HepG2 (cell line): ENCODE results near the gene SYCP2. TPM values are rescaled to one million over a fixed set of nuclear protein-coding genes. Genes with fewer than 3 reads are reported as not detected.

Experiments
- ATAC-seq: fragments of 200-7000 bp; cut with Tn5 transposase; 3 replicates; pipeline ENCODE4 v1.9.1; 2020; ENCODE audit warnings: mild to moderate bottlenecking, moderate library complexity
- BruUV-seq: library from RNA; stranded (reverse); fragments of 400-500 nt; replicated peaks from 2 replicates; lab custom pipeline; 2021; lab: Mats Ljungman, UMichigan
- CTCF ChIA-PET: fragments of 300-600 bp; formaldehyde crosslinking; extraction: SDS; loops from one replicate; lab custom pipeline; 2021; ENCODE audit warnings: low total read pairs, inconsistent platforms, low intra/inter-chr PET ratio; lab: Yijun Ruan, JAX
- POLR2A ChIA-PET: fragments of 350-600 bp; sonication (Branson Sonifier 250); formaldehyde crosslinking; loops from one replicate; lab custom pipeline; 2020; ENCODE audit warnings: antibody characterized with exemption, inconsistent platforms; lab: Yijun Ruan, JAX
- DNase-seq: peaks from one replicate; pipeline ENCODE4 v3.0.0-alpha.2; 2015; ENCODE audit warnings: low spot score
- FAIRE-seq: peaks from 3 replicates; lab custom pipeline; 2011; peaks lifted over from hg19 to GRCh38; lab: Jason Lieb, UNC
- H2AFZ ChIP-seq: one replicate; pipeline ENCODE4 v1.6.1; 2011; ENCODE audit warnings: low read length, inconsistent platforms
- H3K27ac ChIP-seq: fragments of 300-600 bp; 3 replicates; pipeline ENCODE4 v1.8.0; 2011; ENCODE audit warnings: mixed run types, mild to moderate bottlenecking, mixed read lengths, low read length, inconsistent platforms; ENCODE audit not compliant: insufficient read depth; ENCODE audit errors: extremely low read length
- H3K27me3 ChIP-seq, 2 experiments: fragments of 200-600 bp in 1 of 2; 2 replicates in 1 of 2; 3 replicates in 1 of 2; pipeline versions ENCODE4 v1.6.0 to v1.8.0; 2011; ENCODE audit warnings: low read length in 2 of 2, mild to moderate bottlenecking in 2 of 2, moderate library complexity in 2 of 2, inconsistent platforms in 1 of 2; ENCODE audit not compliant: insufficient read depth in 2 of 2, control insufficient read depth in 1 of 2
- H3K36me3 ChIP-seq, 2 experiments: fragments of 200-600 bp in 1 of 2; replicated peaks in 1 of 2; 2 replicates in 1 of 2; 3 replicates in 1 of 2; pipeline versions ENCODE4 v1.5.1 to v1.8.0; 2011; ENCODE audit warnings: low read length in 2 of 2, inconsistent platforms in 1 of 2; ENCODE audit not compliant: insufficient read depth in 2 of 2, control insufficient read depth in 1 of 2
- H3K4me1 ChIP-seq: 2 replicates; pipeline ENCODE4 v1.5.1; 2012; ENCODE audit warnings: low read length, inconsistent platforms; ENCODE audit not compliant: insufficient read depth
- H3K4me2 ChIP-seq: 2 replicates; pipeline ENCODE4 v1.6.0; 2011; ENCODE audit warnings: low read depth, low read length, inconsistent platforms
- H3K4me3 ChIP-seq, 3 experiments: fragments of 200-600 bp in 1 of 3; sonication (generic), shearing (Covaris generic) in 1 of 3; replicated peaks in 1 of 3; 2 replicates each; pipeline ENCODE4 v1.5.1; 2011 to 2016; ENCODE audit warnings: low read length in 3 of 3, inconsistent platforms in 2 of 3, low read depth in 2 of 3, mild to moderate bottlenecking in 2 of 3, control low read depth in 1 of 3, mixed read lengths in 1 of 3; ENCODE audit not compliant: insufficient read depth in 1 of 3
- H3K79me2 ChIP-seq: one replicate; pipeline ENCODE4 v1.6.1; 2011; ENCODE audit warnings: low read length, inconsistent platforms; ENCODE audit not compliant: insufficient read depth
- H3K9ac ChIP-seq: 2 replicates; pipeline ENCODE4 v1.6.0; 2011; ENCODE audit warnings: mild to moderate bottlenecking, low read depth, low read length, inconsistent platforms; ENCODE audit not compliant: insufficient read depth
- H3K9me3 ChIP-seq: 2 replicates; pipeline ENCODE4 v1.5.1; 2012; ENCODE audit warnings: mild to moderate bottlenecking, low read length
- H4K20me1 ChIP-seq: 2 replicates; pipeline ENCODE4 v1.6.0; 2011; ENCODE audit warnings: inconsistent platforms, mild to moderate bottlenecking, low read length, moderate library complexity; ENCODE audit not compliant: insufficient read depth
- ELF4 ChIP-seq: sonication (generic); formaldehyde crosslinking; IDR thresholded peaks from 2 replicates; pipeline ENCODE4 v1.5.0; 2020; ENCODE audit warnings: missing genetic modification reagents, mild to moderate bottlenecking, moderate library complexity, borderline replicate concordance
- GTF2F1 ChIP-seq: fragments of 150-350 bp; IDR thresholded peaks from 2 replicates; pipeline ENCODE4 v1.6.1; 2014; ENCODE audit warnings: low read length
- JUND ChIP-seq: sonication (generic); formaldehyde crosslinking; IDR thresholded peaks from 2 replicates; pipeline ENCODE4 v1.8.0; 2022; ENCODE audit warnings: mild to moderate bottlenecking, missing genetic modification reagents
- MAFF ChIP-seq: IDR thresholded peaks from 2 replicates; pipeline ENCODE4 v1.6.1; 2011; ENCODE audit warnings: low read depth, low read length, improper control_type of control experiment
- MAFK ChIP-seq, 2 experiments: IDR thresholded peaks in 1 of 2; conservative IDR thresholded peaks in 1 of 2; 2 replicates each; pipeline ENCODE4 v1.6.1; 2011; ENCODE audit warnings: improper control_type of control experiment in 2 of 2, low read length in 2 of 2
- SOX13 ChIP-seq, 3 experiments: fragments of 450-650 bp in 1 of 3; sonication (generic) in 1 of 3; formaldehyde crosslinking in 1 of 3; IDR thresholded peaks in 2 of 3; conservative IDR thresholded peaks in 1 of 3; 2 replicates each; pipeline versions ENCODE4 v1.5.0 to v1.6.1; 2016 to 2020; ENCODE audit warnings: antibody characterized with exemption in 1 of 3, mild to moderate bottlenecking in 1 of 3, missing compliant biosample characterization in 1 of 3, missing genetic modification reagents in 1 of 3, moderate library complexity in 1 of 3
- THYN1 ChIP-seq: sonication (generic); formaldehyde crosslinking; IDR thresholded peaks from 2 replicates; pipeline ENCODE4 v1.8.1; 2023; ENCODE audit warnings: low read depth, mild to moderate bottlenecking, moderate library complexity, missing genetic modification reagents, borderline replicate concordance
- ZNF282 ChIP-seq: fragments of 450-650 bp; IDR thresholded peaks from 2 replicates; pipeline ENCODE4 v1.6.1; 2018; ENCODE audit not compliant: partially characterized antibody
- ZNF354B ChIP-seq: sonication (generic); formaldehyde crosslinking; IDR thresholded peaks from 2 replicates; pipeline ENCODE4 v1.8.0; 2022; ENCODE audit warnings: mild to moderate bottlenecking, missing genetic modification reagents
- ZNF501 ChIP-seq: sonication (generic); formaldehyde crosslinking; IDR thresholded peaks from 2 replicates; pipeline ENCODE4 v1.5.1; 2020; ENCODE audit warnings: mild to moderate bottlenecking, moderate library complexity, missing genetic modification reagents
- ZNF562 ChIP-seq: sonication (generic); formaldehyde crosslinking; IDR thresholded peaks from 2 replicates; pipeline ENCODE4 v1.8.0; 2022; ENCODE audit warnings: missing genetic modification reagents, borderline replicate concordance
- WGBS: methylation state at CpG from one replicate; pipeline ENCODE4 v1.1.6; 2017; ENCODE audit warnings: low lambda C conversion rate; 5-methylcytosine and 5-hydroxymethylcytosine counted together
- in situ Hi-C: cut with HindIII; loops from 2 replicates; pipeline ENCODE4 v1.10.0; 2017; ENCODE audit warnings: low pct_unique_long_range_greater_than_20kb; ENCODE audit not compliant: extremely low pct_ligation_motif_present
- intact Hi-C: fragments of 100-400 bp; cut with micrococcal nuclease; formaldehyde crosslinking; loops from one replicate; pipeline ENCODE4 v1.10.0; 2022; ENCODE audit not compliant: unreplicated experiment
- polyA plus RNA-seq, 8 experiments: library from polyadenylated mRNA; depleted of rRNA in 3 of 8; stranded (reverse) in 7 of 8; unstranded in 1 of 8; fragments of >200 nt; fragmentation: Illumina TruSeq in 4 of 8; extraction: Trizol in 4 of 8; gene quantifications; 2 replicates each; pipeline versions ENCODE4 v1.2.1 to v1.2.3, GENCODE V29; 2011 to 2016; ENCODE audit warnings: low read depth in 4 of 8, missing spikeins in 1 of 8, mixed read lengths in 1 of 8; ENCODE audit not compliant: insufficient read depth in 1 of 8
- total RNA-seq, 5 experiments: library from RNA; depleted of rRNA; stranded (reverse); fragments of >200 nt; fragmentation: Illumina TruSeq; extraction: Trizol; gene quantifications; 2 replicates each; pipeline ENCODE4 v1.2.3, GENCODE V29; 2016; ENCODE audit warnings: low read depth in 1 of 5
- TF ChIP-seq, protein P1 (sequence below): sonication (generic); formaldehyde crosslinking; IDR thresholded peaks from 2 replicates; pipeline ENCODE4 v1.5.0; 2020; ENCODE audit warnings: missing genetic modification reagents
- TF ChIP-seq, protein P2 (sequence below): sonication (generic); formaldehyde crosslinking; conservative IDR thresholded peaks from 2 replicates; pipeline ENCODE4 v1.4.0; 2020; ENCODE audit warnings: mild to moderate bottlenecking, missing genetic modification reagents, moderate library complexity

SYCP2 gene
- total and polyA plus RNA-seq, 2 of the 13 experiments (the other 11 are each of a cell fraction or from before 2014, with no cell fraction given) = 0.07 to 0.24 TPM

DNA sequence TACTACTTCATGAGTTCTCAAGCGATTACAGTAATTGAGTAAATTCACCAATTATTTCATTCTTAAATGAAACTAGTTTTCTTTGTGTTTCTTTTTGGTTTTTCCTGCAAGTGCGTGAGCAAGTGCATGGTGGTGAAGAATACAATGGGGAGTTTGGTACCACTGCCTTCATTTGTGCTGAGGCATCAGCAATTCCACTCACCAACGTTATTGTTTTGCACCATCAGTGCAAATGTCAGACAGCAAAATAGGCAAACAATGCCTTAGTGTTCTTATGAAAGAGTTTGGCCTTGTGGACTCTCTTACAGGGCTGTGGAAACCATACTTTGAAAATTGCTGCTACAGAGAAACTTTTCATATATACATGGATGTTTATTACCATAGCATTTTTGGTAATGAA is 33.0 kb upstream of the SYCP2 start:
- Histone ChIP-seq H2AFZ (no peak overlapping the region), H3K36me3 (no peaks in the 10 kb centered on the region), H3K9ac (no peak overlapping the region), H3K27me3 (no peaks in the 10 kb centered on the region; a peak in 1 of 5 replicates), H4K20me1 (no peaks in the 10 kb centered on the region), H3K4me2 (no peak overlapping the region), H3K4me3 (no peak overlapping the region), H3K27ac (no peak overlapping the region), H3K79me2 (no peaks in the 10 kb centered on the region), H3K4me1 (no peaks in the 10 kb centered on the region), H3K9me3 (no peaks in the 10 kb centered on the region)
- FAIRE-seq (no peak), ATAC-seq (no peak), DNase-seq (no peak)
- POLR2A ChIA-PET = no interaction called here
- CTCF ChIA-PET = no interaction called here
- intact Hi-C loops (no loop called here), in situ Hi-C loops (no loop called here)
- TF ChIP-seq ZNF501 (no peak), MAFK (conservative IDR thresholded peaks at IDR 0.05 in 1 of 2, IDR thresholded peaks at IDR 0.05 in 1 of 2; ENCODE audit: low read length in 2 of 2) (peak; percentile 33 to 55; a peak in 3 of 4 replicates), SOX13 (IDR thresholded peaks at IDR 0.05) (no peak), SOX13 (CRISPR knock-in tag; conservative IDR thresholded peaks at IDR 0.05 in 1 of 2, IDR thresholded peaks at IDR 0.05 in 1 of 2) (peak in 1 of 2 experiments; percentile 38; a peak in 1 of 4 replicates), MAFF (peak; percentile 63)
- 43% methylated on average over 3 of the region's 3 CpGs for WGBS
- BruUV-seq = no TSS peak

DNA sequence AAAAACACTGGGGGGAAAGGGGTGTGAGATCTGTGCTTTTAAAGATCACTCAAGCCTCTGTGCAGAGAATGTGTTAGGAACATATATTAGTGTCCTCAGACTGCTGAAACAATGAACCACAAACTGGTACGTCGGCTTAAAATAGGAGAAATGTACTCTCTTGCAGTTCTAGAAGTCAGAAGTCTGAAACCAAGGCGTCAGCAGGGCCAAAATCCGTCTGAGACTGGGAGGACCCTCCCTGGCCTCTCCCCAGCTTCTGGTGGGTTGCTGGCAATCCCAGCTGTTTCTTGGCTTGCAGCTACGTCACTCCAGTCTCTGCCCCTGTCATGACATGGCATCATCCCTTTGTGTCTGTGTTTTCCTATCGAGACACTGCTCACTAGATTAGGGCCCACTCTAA is 28.7 kb upstream of the SYCP2 start:
- H3K4me2 ChIP-seq = no peak overlapping the region
- H3K4me1 ChIP-seq = no peaks in the 10 kb centered on the region
- 44% methylated on average over 6 of the region's 6 CpGs for WGBS
- no peak for ATAC-seq
- POLR2A ChIA-PET = no interaction called here
- no peaks in the 10 kb centered on the region; a peak in 1 of 5 replicates for H3K27me3 ChIP-seq
- no peak for DNase-seq
- TF ChIP-seq ELF4 (CRISPR knock-in tag) (no peak), JUND (CRISPR knock-in tag) (no peak), THYN1 (CRISPR knock-in tag) (no peak), GTF2F1 (no peak), ZNF282 (no peak), ZNF354B (no peak), ZNF562 (no peak)
- TF ChIP-seq, protein P1, sequence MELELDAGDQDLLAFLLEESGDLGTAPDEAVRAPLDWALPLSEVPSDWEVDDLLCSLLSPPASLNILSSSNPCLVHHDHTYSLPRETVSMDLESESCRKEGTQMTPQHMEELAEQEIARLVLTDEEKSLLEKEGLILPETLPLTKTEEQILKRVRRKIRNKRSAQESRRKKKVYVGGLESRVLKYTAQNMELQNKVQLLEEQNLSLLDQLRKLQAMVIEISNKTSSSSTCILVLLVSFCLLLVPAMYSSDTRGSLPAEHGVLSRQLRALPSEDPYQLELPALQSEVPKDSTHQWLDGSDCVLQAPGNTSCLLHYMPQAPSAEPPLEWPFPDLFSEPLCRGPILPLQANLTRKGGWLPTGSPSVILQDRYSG (CRISPR knock-in tag) = no peak
- TF ChIP-seq, protein P2, sequence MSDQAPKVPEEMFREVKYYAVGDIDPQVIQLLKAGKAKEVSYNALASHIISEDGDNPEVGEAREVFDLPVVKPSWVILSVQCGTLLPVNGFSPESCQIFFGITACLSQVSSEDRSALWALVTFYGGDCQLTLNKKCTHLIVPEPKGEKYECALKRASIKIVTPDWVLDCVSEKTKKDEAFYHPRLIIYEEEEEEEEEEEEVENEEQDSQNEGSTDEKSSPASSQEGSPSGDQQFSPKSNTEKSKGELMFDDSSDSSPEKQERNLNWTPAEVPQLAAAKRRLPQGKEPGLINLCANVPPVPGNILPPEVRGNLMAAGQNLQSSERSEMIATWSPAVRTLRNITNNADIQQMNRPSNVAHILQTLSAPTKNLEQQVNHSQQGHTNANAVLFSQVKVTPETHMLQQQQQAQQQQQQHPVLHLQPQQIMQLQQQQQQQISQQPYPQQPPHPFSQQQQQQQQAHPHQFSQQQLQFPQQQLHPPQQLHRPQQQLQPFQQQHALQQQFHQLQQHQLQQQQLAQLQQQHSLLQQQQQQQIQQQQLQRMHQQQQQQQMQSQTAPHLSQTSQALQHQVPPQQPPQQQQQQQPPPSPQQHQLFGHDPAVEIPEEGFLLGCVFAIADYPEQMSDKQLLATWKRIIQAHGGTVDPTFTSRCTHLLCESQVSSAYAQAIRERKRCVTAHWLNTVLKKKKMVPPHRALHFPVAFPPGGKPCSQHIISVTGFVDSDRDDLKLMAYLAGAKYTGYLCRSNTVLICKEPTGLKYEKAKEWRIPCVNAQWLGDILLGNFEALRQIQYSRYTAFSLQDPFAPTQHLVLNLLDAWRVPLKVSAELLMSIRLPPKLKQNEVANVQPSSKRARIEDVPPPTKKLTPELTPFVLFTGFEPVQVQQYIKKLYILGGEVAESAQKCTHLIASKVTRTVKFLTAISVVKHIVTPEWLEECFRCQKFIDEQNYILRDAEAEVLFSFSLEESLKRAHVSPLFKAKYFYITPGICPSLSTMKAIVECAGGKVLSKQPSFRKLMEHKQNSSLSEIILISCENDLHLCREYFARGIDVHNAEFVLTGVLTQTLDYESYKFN (CRISPR knock-in tag) = no peak
- H3K27ac ChIP-seq = no peak overlapping the region
- CTCF ChIA-PET = no interaction called here
- intact Hi-C loops (no loop called here), in situ Hi-C loops (no loop called here)
- FAIRE-seq = no peak
- H4K20me1 ChIP-seq = no peaks in the 10 kb centered on the region
- no TSS peak for BruUV-seq
- no peaks in the 10 kb centered on the region for H3K9me3 ChIP-seq
- H3K79me2 ChIP-seq = no peaks in the 10 kb centered on the region
- H3K36me3 ChIP-seq = no peaks in the 10 kb centered on the region
- no peak overlapping the region for H3K4me3 ChIP-seq
- no peak overlapping the region for H2AFZ ChIP-seq
- no peak overlapping the region for H3K9ac ChIP-seq
